Putamen (tissue), 1 donor: ENCODE results near the gene CHMP1B.
A peak's percentile ranks its signal among the peaks of the same experiment; 100 is the strongest.

Experiments used
- DNase-seq: peaks from one replicate; pipeline ENCODE4 v3.0.0-alpha.2; 2016; ENCODE audit warnings: low spot score

The CHMP1B gene, protein sequence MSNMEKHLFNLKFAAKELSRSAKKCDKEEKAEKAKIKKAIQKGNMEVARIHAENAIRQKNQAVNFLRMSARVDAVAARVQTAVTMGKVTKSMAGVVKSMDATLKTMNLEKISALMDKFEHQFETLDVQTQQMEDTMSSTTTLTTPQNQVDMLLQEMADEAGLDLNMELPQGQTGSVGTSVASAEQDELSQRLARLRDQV

DNA sequence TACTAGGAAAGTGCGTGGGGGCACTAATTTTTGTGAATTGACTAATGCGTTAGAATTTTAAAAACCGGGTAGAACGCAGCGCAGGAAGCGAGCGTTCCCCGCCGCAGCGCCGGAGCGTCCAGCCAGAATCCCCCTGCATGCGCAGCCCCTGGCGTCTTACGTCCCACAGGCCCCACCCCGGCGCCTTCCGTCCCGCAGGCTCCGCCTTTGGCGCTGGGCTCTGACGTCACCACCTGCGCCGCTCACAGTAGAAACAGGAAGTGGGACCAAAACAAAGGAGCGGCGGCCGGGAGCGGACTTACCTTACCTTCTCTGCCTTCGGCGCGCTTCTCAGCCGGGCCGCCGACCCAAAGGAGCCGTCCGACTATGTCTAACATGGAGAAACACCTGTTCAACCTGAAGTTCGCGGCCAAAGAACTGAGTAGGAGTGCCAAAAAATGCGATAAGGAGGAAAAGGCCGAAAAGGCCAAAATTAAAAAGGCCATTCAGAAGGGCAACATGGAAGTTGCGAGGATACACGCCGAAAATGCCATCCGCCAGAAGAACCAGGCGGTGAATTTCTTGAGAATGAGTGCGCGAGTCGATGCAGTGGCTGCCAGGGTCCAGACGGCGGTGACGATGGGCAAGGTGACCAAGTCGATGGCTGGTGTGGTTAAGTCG is at the start of gene CHMP1B:
Gene CHMP1B (plus strand): TSS at position 268 of the 660 bp plus-strand sequence. CDS start 99 bp downstream, at position 367.
- DNase-seq = peak; percentile 97

DNA sequence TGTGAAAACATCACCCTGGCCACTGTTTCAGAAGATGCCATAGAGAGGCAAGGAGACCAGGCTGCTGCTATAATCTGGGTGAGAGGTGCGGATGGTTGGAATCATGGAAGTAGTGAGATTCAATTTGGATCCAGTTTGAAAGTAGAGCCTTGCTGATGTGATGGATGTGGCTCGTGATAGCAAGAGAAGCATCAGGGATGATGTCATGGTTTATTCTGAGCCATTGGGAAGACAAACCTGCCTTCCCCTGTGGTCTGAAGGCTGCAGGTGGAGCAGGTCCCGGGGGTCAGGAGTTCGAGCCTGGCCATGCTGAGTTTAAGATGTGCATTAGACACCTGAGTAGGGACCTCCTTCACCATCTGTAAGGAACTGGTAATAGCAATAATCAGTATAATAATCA is 49.6 kb upstream of the CHMP1B start:
- no peak for DNase-seq

DNA sequence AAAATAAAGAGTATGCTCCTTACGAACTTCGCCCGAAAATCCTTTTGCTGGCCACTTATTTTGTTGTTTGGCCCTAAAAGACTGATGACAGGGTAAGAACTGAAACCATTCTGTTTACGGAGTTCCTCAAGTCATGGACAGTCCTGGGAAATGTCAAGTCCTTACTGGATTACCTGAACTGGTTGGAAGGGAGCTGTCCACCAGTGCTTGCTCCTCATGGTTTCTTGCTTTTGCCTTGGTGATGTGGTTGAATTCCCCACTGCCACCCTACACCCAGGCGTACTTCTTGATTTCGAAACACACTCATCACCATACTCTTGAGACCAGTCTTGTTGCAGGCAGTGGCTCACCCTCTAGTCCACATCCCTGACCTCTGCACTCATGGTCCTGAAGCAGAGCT is 49.1 kb upstream of the CHMP1B start:
- no peak for DNase-seq

DNA sequence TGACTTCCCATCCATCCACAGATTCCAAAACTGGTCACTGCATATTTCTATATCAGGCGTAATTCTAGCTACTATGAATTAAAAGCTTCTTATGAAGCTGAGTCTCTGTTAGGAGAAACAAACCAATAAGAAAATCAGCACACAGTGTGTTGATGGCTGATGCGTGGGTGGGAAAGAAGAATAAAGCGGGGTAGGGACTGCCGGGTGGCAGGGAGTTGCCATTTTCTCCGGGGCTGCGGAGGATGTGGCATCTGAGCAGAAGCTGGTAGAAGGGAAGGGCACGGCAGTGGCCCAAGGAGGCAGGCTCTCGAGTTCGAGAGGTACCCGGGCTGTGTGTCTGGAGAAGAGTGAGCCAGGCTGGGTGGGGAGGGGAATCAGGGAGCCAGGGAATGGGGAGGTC is 48.6 kb upstream of the CHMP1B start:
- DNase-seq = no peak

DNA sequence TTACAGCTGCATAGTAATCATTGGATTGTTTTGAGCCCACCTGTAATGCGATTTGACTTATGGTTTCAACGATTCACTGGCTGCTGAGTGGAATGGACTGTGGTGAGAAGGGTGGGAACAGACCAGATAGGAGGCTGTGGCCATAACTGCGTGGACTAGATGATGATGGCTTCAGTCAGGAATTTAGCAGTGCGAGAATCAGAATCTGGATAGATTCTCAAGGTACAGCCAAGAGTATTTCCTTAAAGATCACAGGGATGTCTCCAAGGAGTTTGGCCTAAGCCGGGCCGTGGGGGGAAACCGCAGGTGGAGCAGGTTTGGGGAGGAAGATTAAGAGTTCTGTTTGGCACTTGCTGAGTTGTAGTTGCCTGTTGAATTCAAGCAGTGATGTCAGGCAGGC is 44.0 kb upstream of the CHMP1B start:
- no peak for DNase-seq

DNA sequence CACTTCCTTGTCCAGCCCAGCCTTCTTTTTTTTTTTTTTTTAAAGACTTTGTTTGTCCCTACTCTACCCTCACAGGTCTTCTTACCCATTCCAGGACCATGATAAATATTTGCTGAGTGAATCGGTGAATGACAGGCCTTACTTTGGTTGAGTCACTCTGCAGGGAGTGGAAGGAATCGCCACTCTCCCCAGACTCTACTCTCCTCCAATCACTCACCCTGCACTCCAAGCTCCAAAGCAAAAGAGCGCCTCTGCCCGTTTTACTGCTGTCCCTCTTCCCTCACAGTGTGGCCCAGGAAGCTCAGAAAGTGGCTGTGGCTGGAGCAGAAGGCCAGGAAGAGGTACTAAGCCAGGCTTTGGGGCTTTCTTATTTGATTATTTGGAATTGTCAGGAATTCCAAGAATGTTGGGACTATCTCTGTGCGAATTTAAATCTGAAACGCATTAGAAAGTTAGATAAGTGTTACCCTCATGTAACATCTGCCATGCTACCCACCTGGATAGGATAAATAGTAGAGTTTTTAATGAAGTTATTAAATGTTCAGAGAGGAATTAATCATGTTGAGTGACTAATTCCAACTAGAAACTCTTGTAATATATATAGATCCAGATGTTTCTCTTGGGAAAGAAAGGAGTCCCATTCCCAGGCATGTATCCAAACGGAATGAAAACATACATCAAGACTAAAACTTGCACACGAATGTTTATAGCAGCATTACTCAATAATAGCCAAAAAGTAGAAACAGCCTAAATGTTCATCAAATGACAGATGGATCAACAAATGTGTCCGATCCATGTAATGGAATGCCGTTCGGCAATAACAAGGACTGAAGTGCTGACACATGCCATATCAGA is 43.0 kb upstream of the CHMP1B start:
- DNase-seq = no peak

DNA sequence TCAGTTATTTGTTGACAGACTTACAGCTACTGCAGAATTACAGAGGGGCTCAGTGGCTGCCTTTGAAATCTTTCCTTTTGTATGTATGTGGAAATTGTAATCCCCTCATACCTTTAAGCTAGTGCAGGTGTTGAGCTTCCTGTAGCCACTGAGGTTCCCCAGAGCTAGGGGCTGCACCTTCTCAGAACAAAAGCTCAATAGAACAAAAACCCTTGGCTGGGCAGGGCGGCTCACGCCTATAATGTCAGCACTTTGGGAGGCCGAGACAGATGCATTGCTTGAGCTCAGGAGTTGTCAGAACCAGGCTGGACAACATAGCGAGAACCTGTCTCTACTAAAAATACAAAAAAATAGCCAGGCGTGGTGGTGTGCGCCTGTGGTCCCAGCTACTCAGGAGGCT is 41.3 kb upstream of the CHMP1B start:
- no peak for DNase-seq

DNA sequence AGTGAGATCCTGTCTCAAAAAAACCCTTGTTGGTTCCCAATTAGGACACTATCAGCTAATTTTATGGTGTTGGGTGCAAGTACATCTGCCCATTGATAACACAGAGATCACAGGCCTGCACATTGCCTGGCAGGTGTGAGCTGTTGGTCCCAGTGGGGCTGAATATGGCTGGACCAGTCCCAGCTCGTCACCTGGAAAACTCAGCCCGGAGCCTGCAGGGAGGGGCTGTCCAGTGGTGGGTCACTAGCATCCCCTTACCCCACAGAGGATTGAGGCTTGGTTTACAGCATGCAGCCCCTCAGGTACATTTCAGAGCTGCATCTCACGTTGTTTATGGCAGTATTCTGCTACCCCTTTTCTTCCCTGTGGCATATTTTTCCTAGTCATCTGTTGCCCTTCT is 40.8 kb upstream of the CHMP1B start:
- no peak for DNase-seq

DNA sequence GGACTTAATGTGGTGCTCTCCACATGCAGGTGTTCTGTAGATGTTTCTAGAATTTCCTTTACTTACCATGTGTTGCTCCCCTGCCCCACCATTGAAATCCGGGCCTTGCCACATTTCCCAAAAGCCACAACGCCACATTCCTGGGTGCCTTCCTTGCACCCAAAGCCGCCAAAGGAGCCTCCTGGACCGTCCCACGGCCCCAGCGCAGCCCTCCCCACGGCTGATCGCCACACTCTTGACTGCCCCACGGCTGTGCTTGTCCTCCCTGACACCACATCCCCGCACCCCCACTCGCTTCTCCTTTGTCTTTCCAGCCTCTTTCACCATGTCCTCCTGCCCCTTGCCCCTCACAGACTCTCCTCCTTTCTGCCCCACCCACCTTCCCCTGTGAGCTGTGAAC is 40.2 kb upstream of the CHMP1B start:
- DNase-seq = no peak

DNA sequence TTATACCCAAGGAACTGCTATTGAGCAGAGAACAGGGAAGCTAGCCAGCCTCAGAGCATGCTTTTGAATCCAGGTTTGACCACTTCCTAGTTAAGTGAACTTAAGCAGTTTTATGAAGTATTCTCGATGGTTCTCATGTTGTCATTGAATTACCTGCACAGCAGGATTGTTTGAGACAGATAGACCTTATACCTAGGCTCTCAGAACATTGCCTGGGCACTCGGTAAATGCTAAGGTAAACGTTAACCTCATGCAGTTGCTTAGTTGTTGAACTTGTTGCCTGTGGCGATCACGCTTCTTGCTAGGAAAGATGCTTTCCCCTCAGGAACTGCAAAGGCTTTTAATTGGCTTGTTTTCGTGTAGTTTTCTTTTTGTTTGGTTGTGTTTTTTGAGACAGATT is 34.0 kb upstream of the CHMP1B start:
- no peak for DNase-seq

DNA sequence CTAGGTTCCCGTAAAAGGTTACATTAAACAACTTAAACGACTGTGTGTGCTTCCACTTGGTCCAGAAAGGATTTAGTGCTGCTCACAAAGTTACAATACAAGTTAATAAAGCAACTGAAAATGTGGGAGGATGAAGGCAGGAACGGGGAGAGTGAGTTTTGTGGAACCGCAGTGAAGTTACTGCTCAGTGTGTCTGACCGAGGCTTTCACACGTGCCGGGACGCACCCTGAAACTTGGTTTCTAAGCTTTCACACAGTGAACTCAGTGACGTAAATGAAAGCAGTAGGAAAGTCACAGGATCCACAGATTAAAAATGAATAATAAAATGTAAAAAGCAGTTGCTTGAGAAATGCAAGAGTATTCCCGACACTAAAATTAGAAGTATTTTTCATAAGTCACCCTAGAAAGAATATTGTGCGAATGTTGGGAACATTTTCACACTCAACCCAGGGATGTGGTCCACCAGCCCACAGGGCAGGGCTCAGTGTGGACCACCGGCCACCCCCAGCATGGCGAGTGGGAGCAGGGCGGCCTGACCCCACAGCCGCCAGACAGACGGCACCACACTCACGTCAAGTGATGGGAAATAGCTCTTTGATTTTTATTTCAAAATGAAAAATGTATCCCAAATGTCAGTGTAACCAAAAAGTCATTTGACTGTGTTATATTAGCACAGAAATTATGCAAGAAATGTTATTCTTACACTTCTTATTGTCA is 32.6 kb upstream of the CHMP1B start:
- no peak for DNase-seq

DNA sequence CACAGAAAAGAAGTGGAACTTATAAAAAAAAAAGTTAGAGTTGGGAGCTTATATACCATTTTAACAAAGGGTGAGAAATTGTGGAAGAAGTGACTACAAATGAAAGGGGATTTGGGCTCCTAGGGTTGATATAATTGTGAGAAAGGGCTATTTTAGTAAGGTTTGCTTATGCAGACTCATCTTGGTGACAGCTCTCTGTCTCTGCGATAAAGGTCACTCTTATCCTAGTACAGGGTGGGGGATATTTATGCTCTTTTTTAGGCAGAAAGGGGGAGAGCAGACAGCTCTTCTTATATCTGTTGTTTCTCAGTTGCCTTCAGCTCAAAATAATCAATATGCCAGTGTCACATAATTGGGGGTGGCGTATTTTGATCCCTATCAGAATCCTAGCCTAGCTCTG is 31.3 kb upstream of the CHMP1B start:
- no peak for DNase-seq

DNA sequence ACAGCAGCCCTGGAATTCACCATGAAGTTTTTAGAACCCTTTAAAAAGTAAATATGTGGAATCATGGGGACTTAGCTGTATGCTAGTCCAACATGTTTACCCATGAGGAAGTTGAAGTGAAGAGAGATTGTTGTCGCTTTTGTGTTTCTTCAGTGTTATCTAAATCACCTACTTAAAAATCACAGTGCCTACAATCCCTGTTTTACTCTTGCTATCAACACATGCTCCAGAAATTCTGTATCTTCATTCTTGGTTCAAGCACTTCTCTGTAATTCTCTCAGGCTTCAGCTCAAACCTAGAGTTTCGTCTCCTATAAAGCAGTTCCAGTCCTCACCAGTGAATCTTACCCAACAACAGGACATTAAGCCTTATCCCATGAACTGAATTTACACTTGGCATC is 30.5 kb upstream of the CHMP1B start:
- no peak for DNase-seq

DNA sequence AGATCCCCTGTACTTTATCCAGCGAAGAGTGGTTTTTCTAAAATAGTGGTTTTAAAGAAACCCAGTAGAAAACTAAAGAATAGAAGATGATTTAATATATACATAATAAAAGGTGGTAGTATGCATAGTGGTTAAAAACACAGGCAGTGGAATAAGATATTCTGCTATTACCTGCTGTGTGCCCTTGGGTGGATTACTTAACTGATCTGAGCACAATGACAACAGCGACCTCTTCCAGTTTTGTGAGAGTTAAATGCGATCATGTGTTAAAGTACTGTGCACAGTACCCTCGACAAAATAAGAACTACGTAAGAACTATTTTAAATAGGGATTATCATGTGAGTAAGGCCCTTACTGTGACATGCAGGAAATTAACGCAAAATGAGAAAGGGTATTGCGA is 30.0 kb upstream of the CHMP1B start:
- DNase-seq = no peak

DNA sequence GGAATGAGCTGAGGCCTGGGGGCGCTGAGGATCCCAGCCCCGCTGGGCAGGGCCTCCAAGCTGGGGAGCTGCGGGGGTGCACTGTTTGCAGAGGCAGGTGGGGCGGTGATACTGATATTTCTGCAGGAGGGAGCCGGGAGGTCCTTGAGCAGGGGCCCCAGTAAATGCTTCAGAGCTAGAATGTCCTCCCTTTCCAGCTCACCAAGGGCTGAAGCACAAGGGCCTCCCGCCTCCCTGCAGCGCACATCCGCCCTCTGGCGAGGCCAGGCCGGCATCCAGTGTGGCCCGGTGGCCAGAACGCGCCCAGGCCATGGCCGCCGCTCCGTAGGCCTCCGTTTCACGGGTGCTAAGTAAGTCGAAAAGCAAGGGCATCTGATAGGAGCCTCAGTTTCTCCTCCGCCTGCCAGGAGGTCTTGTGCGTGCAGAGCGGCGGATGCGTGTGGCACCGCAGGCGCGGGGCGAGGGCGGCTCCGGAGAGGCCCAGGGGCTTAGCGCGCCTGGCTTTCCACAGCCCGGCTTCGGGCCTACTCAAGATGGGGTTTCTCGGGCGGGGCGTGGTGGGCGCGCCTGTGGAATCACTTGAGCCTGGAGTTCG is 29.5 kb upstream of the CHMP1B start:
- DNase-seq = no peak

DNA sequence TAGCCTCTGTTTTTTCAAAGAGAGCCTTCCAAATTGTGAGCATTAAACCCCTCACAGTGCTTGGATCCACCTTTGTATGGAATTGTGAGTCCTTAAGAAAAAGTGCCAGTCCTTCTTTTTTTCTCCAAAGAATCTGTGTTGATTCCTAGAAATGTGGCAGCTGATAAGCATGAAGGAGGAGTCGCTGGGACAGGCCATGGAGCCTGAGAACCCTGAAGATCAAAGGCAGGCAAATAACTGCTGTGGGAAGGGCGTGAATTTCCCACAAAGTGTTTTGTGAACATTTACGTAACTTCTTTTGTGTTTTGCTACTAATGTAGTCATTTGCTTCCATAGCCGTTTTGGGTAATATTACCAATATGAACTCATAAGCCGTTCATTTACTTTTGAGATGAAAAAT is 27.7 kb upstream of the CHMP1B start:
- DNase-seq = no peak

DNA sequence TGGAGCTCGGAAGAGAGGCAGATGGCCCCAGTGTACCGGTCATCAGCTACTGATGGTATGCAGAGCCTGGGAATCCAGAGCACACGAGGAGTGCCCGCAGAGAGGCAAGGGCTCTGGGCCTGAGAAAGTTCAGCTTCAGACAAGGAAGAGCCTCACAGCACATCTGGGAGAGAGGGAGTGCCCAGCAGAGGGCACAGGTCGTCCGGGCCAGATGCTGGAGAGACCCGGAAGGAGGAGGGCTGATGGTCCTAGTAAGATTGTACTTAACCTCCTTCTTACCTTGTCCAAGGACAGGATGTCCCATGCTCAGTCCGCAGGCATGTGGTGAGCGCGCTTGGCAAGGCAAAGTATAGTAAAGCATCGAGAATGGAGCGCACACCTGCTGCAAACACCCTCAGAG is 24.4 kb upstream of the CHMP1B start:
- no peak for DNase-seq

DNA sequence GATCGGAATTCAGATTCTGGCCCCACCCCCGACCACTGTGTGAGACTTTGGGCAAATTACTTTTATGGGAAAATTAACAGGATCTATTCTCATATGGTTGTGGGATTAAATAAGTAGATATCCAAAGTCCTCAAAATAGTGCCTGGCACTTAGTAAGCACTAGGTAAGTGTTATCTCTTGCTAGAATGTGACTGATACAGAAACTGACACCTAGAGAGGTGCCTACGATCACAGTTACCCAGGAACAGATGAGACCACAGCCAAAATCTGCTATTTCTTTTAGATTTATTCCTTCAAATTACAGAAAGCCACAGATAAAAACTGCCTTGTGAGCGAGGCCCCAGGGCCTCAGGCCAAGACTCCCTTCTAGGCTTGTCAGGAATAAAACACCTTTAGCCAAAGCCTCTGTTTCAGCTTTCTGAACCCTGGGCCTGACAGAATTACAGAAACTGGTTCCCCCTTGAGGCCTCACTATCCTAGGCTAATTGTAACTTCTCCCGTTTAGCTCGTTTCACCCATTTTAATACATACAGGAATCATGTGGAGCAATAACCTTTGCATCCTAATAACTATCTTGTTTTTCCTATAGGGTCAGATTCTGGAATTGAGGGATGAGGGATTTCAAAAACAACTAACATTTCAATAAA is 22.3 kb upstream of the CHMP1B start:
- DNase-seq = no peak

DNA sequence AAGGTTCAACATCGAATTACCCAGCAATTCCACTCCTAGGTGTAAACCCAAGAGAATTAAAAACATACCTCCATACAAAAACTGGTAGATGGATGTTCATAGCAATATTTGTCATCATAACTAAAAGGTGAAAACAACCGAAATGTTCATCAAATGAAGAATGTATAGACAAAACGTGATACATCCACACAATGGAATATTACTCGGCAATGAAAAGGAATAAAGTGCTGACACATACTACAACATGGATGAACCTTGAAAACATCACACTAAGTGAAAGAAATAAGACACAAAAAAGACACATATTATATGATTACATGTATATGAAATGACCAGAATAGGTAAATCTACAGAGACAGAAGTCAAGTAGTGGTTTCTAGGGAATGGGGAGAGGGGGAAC is 20.6 kb upstream of the CHMP1B start:
- no peak for DNase-seq

DNA sequence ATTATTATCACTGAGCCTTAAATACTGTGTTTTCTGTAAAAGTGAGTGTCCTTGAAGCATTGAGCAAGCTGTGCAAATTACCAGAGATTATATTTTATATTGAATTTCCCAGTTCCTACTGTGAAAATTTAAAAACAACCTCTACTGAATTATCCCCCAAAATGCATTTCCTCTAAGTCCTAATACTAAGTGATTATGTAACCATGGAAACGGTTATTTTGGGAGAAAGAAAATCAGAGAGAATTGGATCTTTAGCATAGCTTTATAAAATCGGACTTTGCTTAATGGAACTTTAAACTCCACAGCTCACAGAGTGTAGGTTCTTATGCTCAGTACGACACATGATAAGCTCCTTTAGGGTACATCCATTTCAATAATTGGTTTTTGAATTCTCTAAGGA is 19.3 kb upstream of the CHMP1B start:
- DNase-seq = no peak

DNA sequence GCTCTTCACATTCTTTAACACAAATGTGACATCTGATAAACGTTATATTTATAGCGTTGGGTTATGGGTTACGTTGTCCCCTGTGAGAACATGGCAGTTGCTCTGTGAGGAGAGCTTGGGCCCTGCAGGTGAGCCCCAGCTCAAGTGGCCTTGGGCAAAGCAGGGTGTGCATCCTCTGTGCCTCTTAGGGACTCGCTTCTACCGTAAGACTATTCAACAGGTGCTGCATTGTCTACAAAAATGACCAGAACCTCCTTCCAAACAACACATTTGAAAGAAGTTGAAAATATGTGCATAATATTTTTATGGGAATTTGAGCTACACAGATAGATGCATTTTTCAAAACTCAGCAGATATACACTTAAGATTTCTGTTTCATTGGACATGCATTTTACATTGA is 16.4 kb upstream of the CHMP1B start:
- no peak for DNase-seq

DNA sequence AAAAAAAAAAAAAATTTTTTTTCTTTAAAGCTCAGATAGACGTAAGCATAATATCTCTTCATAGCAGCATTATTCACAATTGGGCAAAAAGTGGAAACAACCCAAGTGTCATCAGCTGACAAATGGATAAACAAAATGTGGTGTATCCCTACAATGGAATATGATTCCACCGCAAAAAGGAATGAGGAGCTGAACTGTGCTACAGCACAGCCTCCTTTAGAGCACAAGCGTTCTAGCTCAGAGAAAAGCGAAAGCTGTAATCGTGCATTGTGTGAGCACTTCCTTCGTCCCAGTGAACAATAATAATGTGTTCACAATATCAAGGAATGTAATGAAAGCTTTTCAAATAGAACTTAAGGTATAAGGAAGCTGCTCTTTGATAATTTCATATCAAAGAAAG is 11.7 kb upstream of the CHMP1B start:
- DNase-seq = no peak
